Right renal pelvis (tissue), 4 donors: ENCODE data around the gene PUS7. TPM values are rescaled to one million over a fixed set of nuclear protein-coding genes. Genes with fewer than 3 reads are reported as not detected.

Experiments
- polyA plus RNA-seq, 4 donors: library from polyadenylated mRNA; unstranded; fragments of 120-200 nt; gene quantifications; one replicate each; pipeline ENCODE4 v1.2.1, GENCODE V29; 2013; ENCODE audit not compliant: insufficient read length in 4 of 4

The PUS7 gene
- polyA plus RNA-seq, 4 donors: 17.5 to 22.8 (median 21.6) TPM

Other genes with a start within 250 kb of the PUS7 start
- 10 to 100 TPM; 44.4 to 63.9 (median 59.5) TPM for gene SRPK2, start 133.3 kb downstream of the PUS7 start, polyA plus RNA-seq
- 10 to 100 TPM; 20.2 to 25.1 (median 24.7) TPM for gene RINT1, start 9.9 kb upstream of the PUS7 start, polyA plus RNA-seq
- gene EFCAB10, start 59.2 kb upstream of the PUS7 start, polyA plus RNA-seq: 1 to 10 TPM; 1.5 to 2.6 (median 2.3) TPM